Mammary epithelial cell (primary cell): ENCODE results near the gene RIT2.

Source experiments
- CTCF ChIP-seq, 2 donors: IDR thresholded peaks in 1 of 2; conservative IDR thresholded peaks in 1 of 2; 2 replicates each; pipeline ENCODE4 v1.5.1; 2011 to 2012; ENCODE audit warnings: inconsistent platforms in 2 of 2, low read length in 2 of 2, mild to moderate bottlenecking in 2 of 2, control low read depth in 1 of 2, low read depth in 1 of 2; ENCODE audit not compliant: insufficient read depth in 1 of 2; ENCODE audit errors: extremely low read depth in 1 of 2
- EZH2 ChIP-seq: IDR thresholded peaks from 2 replicates; pipeline ENCODE4 v1.6.1; 2012; ENCODE audit warnings: low read length, inconsistent platforms, borderline replicate concordance

GRCh38 chr18:42953306-42953705 is 162.2 kb downstream of the RIT2 start:
- TF ChIP-seq CTCF (conservative IDR thresholded peaks at IDR 0.05 in 1 of 2, IDR thresholded peaks at IDR 0.05 in 1 of 2; ENCODE audit: extremely low read depth in 1 of 2, insufficient read depth in 1 of 2, low read depth in 1 of 2, low read length in 2 of 2), result no peak
- no peak for TF ChIP-seq EZH2
